HCT116 (cell line): ENCODE data around the gene KRTAP9-9. TPM values are rescaled to one million over a fixed set of nuclear protein-coding genes. Genes with fewer than 3 reads are reported as not detected.
"Not testable (repeated sequence)": the region's sequence is repeated elsewhere in the genome, so short reads cannot be mapped to it uniquely, and the experiment has no call there.

Experiments used
- ATAC-seq: fragments of 200-7000 bp; cut with Tn5 transposase; 2 replicates; pipeline ENCODE4 v1.9.1; 2020; ENCODE audit warnings: mild to moderate bottlenecking, moderate library complexity
- BruUV-seq: library from RNA; stranded (reverse); fragments of 400-500 nt; replicated peaks from 2 replicates; lab custom pipeline; 2021; lab: Mats Ljungman, UMichigan
- CTCF ChIA-PET: fragments of 300-600 bp; sonication (Branson Sonifier 250); formaldehyde crosslinking; loops from one replicate; lab custom pipeline; 2021; ENCODE audit warnings: antibody characterized with exemption; lab: Charles Lee
- POLR2A ChIA-PET: fragments of 300-600, 350-600 bp; sonication (Branson Sonifier 250); formaldehyde crosslinking; loops from one replicate; lab custom pipeline; 2021; ENCODE audit warnings: antibody characterized with exemption; lab: Charles Lee
- RAD21 ChIA-PET, 2 experiments: fragments of 300-600 bp; sonication (Branson Sonifier 250); formaldehyde crosslinking; loops; one replicate each; lab custom pipeline; 2023; ENCODE audit warnings: low total read pairs in 2 of 2; ENCODE audit not compliant: uncharacterized antibody in 2 of 2, unreplicated experiment in 2 of 2, low non-redundant PET in 1 of 2; lab: Charles Lee
- DNase-seq: peaks from one replicate; pipeline ENCODE4 v3.0.0-alpha.2; 2010; ENCODE audit warnings: low read depth, low spot score
- H2AFZ ChIP-seq: fragments of 200-600 bp; shearing (Covaris generic), sonication (generic); 2 replicates; pipeline ENCODE4 v1.6.1; 2017; ENCODE audit warnings: low read depth, mixed run types, mixed read lengths, antibody characterized with exemption, low read length; ENCODE audit not compliant: poor library complexity, severe bottlenecking
- H3K27ac ChIP-seq: 2 replicates; pipeline ENCODE4 v1.5.1; 2012; ENCODE audit warnings: low read depth, low read length
- H3K27me3 ChIP-seq: fragments of 200-600 bp; sonication (generic); 2 replicates; pipeline ENCODE4 v1.6.1; 2016; ENCODE audit warnings: mixed run types, low read length, mixed read lengths; ENCODE audit not compliant: insufficient read depth
- H3K36me3 ChIP-seq, 2 experiments: fragments of 200-500 bp in 1 of 2; fragments of 200-600 bp in 1 of 2; sonication (Bioruptor generic) in 1 of 2; sonication (generic) in 1 of 2; 2 replicates each; pipeline versions ENCODE4 v1.5.1 to v1.6.1; 2014 to 2016; ENCODE audit warnings: low read length in 2 of 2, inconsistent platforms in 1 of 2, mixed read lengths in 1 of 2, mixed run types in 1 of 2; ENCODE audit not compliant: insufficient read depth in 2 of 2, control insufficient read depth in 1 of 2
- H3K4me1 ChIP-seq, 2 experiments: fragments of 200-600 bp in 1 of 2; sonication (generic) in 1 of 2; 2 replicates each; pipeline versions ENCODE4 v1.5.1 to v1.6.1; 2012 to 2017; ENCODE audit warnings: low read length in 2 of 2, inconsistent platforms in 1 of 2, mild to moderate bottlenecking in 1 of 2, mixed read lengths in 1 of 2, mixed run types in 1 of 2, moderate library complexity in 1 of 2; ENCODE audit not compliant: insufficient read depth in 2 of 2, control insufficient read depth in 1 of 2
- H3K4me2 ChIP-seq: fragments of 200-600 bp; sonication (generic); 2 replicates; pipeline ENCODE4 v1.6.1; 2017; ENCODE audit warnings: mixed run types, low read length, mixed read lengths
- H3K4me3 ChIP-seq, 2 experiments: fragments of 200-600 bp in 1 of 2; sonication (generic) in 1 of 2; replicated peaks in 1 of 2; 2 replicates each; pipeline ENCODE4 v1.5.1; 2011 to 2016; ENCODE audit warnings: low read length in 2 of 2, control low read depth in 1 of 2, low read depth in 1 of 2, mild to moderate bottlenecking in 1 of 2, mixed read lengths in 1 of 2, mixed run types in 1 of 2
- H3K79me2 ChIP-seq: fragments of 200-600 bp; sonication (generic); 2 replicates; pipeline ENCODE4 v1.6.1; 2017; ENCODE audit warnings: mild to moderate bottlenecking, mixed run types, low read length, moderate library complexity, mixed read lengths; ENCODE audit not compliant: insufficient read depth
- H3K9ac ChIP-seq: fragments of 200-600 bp; sonication (generic); 2 replicates; pipeline ENCODE4 v1.6.1; 2016; ENCODE audit warnings: low read length, mixed read lengths
- H3K9me2 ChIP-seq: fragments of 200-600 bp; sonication (generic), shearing (Covaris generic); 2 replicates; pipeline ENCODE4 v1.6.1; 2017; ENCODE audit warnings: mixed run types, mild to moderate bottlenecking, moderate library complexity; ENCODE audit not compliant: insufficient read depth
- H3K9me3 ChIP-seq, 2 experiments: fragments of 200-500 bp in 1 of 2; fragments of 200-600 bp in 1 of 2; sonication (Bioruptor generic) in 1 of 2; sonication (generic) in 1 of 2; 2 replicates each; pipeline ENCODE4 v1.6.1; 2014 to 2017; ENCODE audit warnings: low read length in 2 of 2, mixed read lengths in 2 of 2, inconsistent platforms in 1 of 2, low read depth in 1 of 2, mild to moderate bottlenecking in 1 of 2, mixed run types in 1 of 2, moderate library complexity in 1 of 2; ENCODE audit not compliant: control insufficient read depth in 1 of 2, insufficient read depth in 1 of 2
- H4K20me1 ChIP-seq: fragments of 200-600 bp; sonication (generic), shearing (Covaris generic); 2 replicates; pipeline ENCODE4 v1.6.1; 2017; ENCODE audit warnings: mixed run types, mild to moderate bottlenecking, moderate library complexity; ENCODE audit not compliant: insufficient read depth
- CTCF ChIP-seq, 3 experiments: fragments of 200-600 bp in 1 of 3; sonication (generic) in 1 of 3; IDR thresholded peaks in 2 of 3; conservative IDR thresholded peaks in 1 of 3; 2 replicates each; pipeline ENCODE4 v1.5.1; 2012 to 2017; ENCODE audit warnings: low read depth in 2 of 3, low read length in 2 of 3, antibody characterized with exemption in 1 of 3, borderline replicate concordance in 1 of 3, control low read depth in 1 of 3, mild to moderate bottlenecking in 1 of 3, mixed read lengths in 1 of 3, mixed run types in 1 of 3, moderate library complexity in 1 of 3; ENCODE audit not compliant: insufficient read depth in 1 of 3
- RAD21 ChIP-seq: IDR thresholded peaks from 2 replicates; pipeline ENCODE4 v1.6.1; 2012; ENCODE audit warnings: low read depth, mild to moderate bottlenecking
- SIN3A ChIP-seq: IDR thresholded peaks from 2 replicates; pipeline ENCODE4 v1.6.1; 2012; ENCODE audit warnings: low read depth
- ZBTB33 ChIP-seq: IDR thresholded peaks from 2 replicates; pipeline ENCODE4 v1.6.1; 2011; ENCODE audit warnings: mild to moderate bottlenecking, low read length, moderate library complexity; ENCODE audit not compliant: insufficient replicate concordance; ENCODE audit errors: extremely low read depth
- ZFX ChIP-seq: fragments of 450-650 bp; IDR thresholded peaks from 2 replicates; pipeline ENCODE4 v1.6.1; 2017
- intact Hi-C: fragments of 100-400 bp; cut with micrococcal nuclease; formaldehyde crosslinking; loops from 2 replicates; pipeline ENCODE4 v1.10.0; 2022
- total RNA-seq: library from RNA; stranded (reverse); gene quantifications from one replicate; pipeline ENCODE4 v1.2.1, GENCODE V29; 2021; ENCODE audit not compliant: unreplicated experiment

KRTAP9-9 gene
- total RNA-seq, 1 experiment from 2014 or later = not detected

GRCh38 chr17:41223821-41224220 lies 31.4 kb upstream of the KRTAP9-9 start:
- no peaks in the 10 kb centered on the region for H3K27me3 ChIP-seq
- H3K9ac ChIP-seq = no peak overlapping the region
- H3K4me2 ChIP-seq = no peak overlapping the region
- no peaks in the 10 kb centered on the region for H3K79me2 ChIP-seq
- ChIA-PET RAD21 (no interaction called here), POLR2A (no interaction called here), CTCF (no interaction called here)
- ATAC-seq (no peak), DNase-seq (no peak)
- intact Hi-C loops = no loop called here
- no peaks in the 10 kb centered on the region for H3K9me2 ChIP-seq
- BruUV-seq = no TSS peak
- no peak overlapping the region for H3K27ac ChIP-seq
- H3K36me3 ChIP-seq = no peaks in the 10 kb centered on the region
- H3K4me1 ChIP-seq = no peaks in the 10 kb centered on the region
- no peak overlapping the region for H2AFZ ChIP-seq
- H3K9me3 ChIP-seq = no peaks in the 10 kb centered on the region
- H3K4me3 ChIP-seq = no peak overlapping the region
- no peaks in the 10 kb centered on the region for H4K20me1 ChIP-seq
- no peak for TF ChIP-seq SIN3A
- no peak for TF ChIP-seq CTCF (IDR thresholded peaks at IDR 0.05 in 2 of 3, conservative IDR thresholded peaks at IDR 0.05 in 1 of 3; ENCODE audit: borderline replicate concordance in 1 of 3, insufficient read depth in 1 of 3, low read depth in 2 of 3, low read length in 2 of 3)
- no peak for TF ChIP-seq ZFX
- no peak for TF ChIP-seq ZBTB33

DNA sequence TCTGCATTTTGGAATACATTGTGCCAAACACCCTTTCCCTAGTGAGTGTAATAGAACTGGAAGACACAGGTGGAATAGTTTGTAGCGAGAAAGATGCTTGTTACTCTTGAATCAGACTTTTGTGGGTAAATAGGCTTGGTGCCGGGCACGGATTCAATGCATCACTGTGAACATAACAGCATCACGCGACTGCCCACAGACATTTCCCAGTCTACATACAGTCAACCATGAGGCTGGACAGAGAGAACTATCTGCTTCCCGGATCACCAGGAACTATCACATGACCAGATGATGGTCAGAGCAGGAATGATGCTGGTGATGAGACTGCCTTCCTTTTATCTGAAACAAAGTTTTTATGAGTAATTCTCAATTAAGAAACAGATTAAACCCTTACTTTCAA lies 29.1 kb upstream of the KRTAP9-9 start:
- Histone ChIP-seq H3K27ac (no peak overlapping the region), H3K27me3 (no peaks in the 10 kb centered on the region), H2AFZ (no peak overlapping the region), H3K9ac (no peak overlapping the region), H3K4me3 (no peak overlapping the region), H3K4me2 (no peak overlapping the region), H3K9me3 (no peaks in the 10 kb centered on the region), H3K9me2 (no peaks in the 10 kb centered on the region), H3K79me2 (no peaks in the 10 kb centered on the region), H3K4me1 (no peaks in the 10 kb centered on the region), H3K36me3 (no peaks in the 10 kb centered on the region), H4K20me1 (no peaks in the 10 kb centered on the region)
- intact Hi-C loops = no loop called here
- ChIA-PET RAD21 (no interaction called here), CTCF (no interaction called here), POLR2A (no interaction called here)
- no peak for TF ChIP-seq ZFX
- TF ChIP-seq RAD21 = no peak
- TF ChIP-seq CTCF (IDR thresholded peaks at IDR 0.05 in 2 of 3, conservative IDR thresholded peaks at IDR 0.05 in 1 of 3; ENCODE audit: borderline replicate concordance in 1 of 3, insufficient read depth in 1 of 3, low read depth in 2 of 3, low read length in 2 of 3) = no peak
- no TSS peak for BruUV-seq
- ATAC-seq (no peak), DNase-seq (no peak)

DNA sequence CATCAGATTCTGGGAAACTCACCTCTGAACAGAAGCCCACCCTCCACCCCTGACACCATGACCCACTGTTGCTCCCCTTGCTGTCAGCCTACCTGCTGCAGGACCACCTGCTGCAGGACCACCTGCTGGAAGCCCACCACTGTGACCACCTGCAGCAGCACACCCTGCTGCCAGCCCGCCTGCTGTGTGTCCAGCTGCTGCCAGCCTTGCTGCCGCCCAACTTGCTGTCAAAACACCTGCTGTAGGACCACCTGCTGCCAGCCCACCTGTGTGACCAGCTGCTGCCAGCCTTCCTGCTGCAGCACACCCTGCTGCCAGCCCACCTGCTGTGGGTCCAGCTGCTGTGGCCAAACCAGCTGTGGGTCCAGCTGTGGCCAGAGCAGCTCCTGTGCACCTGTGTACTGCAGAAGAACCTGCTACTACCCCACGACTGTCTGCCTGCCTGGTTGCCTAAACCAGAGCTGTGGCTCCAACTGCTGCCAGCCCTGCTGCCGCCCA lies 28.5 kb upstream of the KRTAP9-9 start, which contains the start of gene KRTAP9-2:
TSS of gene KRTAP9-2 (plus strand) at position 51 of the 498 bp plus-strand sequence. CDS start at position 58, 7 bp downstream.
- BruUV-seq, RAD21 ChIA-PET: not testable (repeated sequence)

More for the DNA sequence above, 28.5 kb upstream of the KRTAP9-9 start, which contains the start of gene KRTAP9-2:
- H3K4me2 ChIP-seq, H3K9me3 ChIP-seq, CTCF ChIA-PET, H3K9me2 ChIP-seq, H4K20me1 ChIP-seq, H2AFZ ChIP-seq, ATAC-seq, POLR2A ChIA-PET, H3K9ac ChIP-seq, H3K4me1 ChIP-seq, H3K36me3 ChIP-seq, H3K27me3 ChIP-seq, H3K4me3 ChIP-seq, intact Hi-C loops, H3K27ac ChIP-seq, H3K79me2 ChIP-seq, DNase-seq: not testable (repeated sequence)
